H9 (cell line): Measurements from ENCODE around the gene TMIGD2. TPM values are rescaled to one million over a fixed set of nuclear protein-coding genes. Genes with fewer than 3 reads are reported as not detected.
A peak's percentile ranks its signal among the peaks of the same experiment; 100 is the strongest.

Source experiments
- DNase-seq: peaks from one replicate; pipeline ENCODE4 v3.0.0-alpha.2; 2017
- H2AFZ ChIP-seq: one replicate; pipeline ENCODE4 v1.6.1; 2013; ENCODE audit warnings: mild to moderate bottlenecking, low read length, control low read depth, moderate library complexity
- H2AK5ac ChIP-seq: 2 replicates; pipeline ENCODE4 v1.6.1; 2013; ENCODE audit warnings: low read length, control low read depth, mixed read lengths; ENCODE audit not compliant: insufficient read length
- H2BK120ac ChIP-seq: one replicate; pipeline ENCODE4 v1.6.1; 2013; ENCODE audit warnings: low read depth, mild to moderate bottlenecking, low read length, control low read depth, inconsistent platforms; ENCODE audit not compliant: poor library complexity, severe bottlenecking
- H2BK12ac ChIP-seq: 2 replicates; pipeline ENCODE4 v1.6.1; 2013; ENCODE audit warnings: low read length, control low read depth, mixed read lengths, low read depth; ENCODE audit not compliant: insufficient read length
- H2BK15ac ChIP-seq: 2 replicates; pipeline ENCODE4 v1.6.1; 2013; ENCODE audit warnings: low read depth, low read length, control low read depth
- H2BK20ac ChIP-seq: one replicate; pipeline ENCODE4 v1.6.1; 2013; ENCODE audit warnings: low read depth, mild to moderate bottlenecking, low read length, control low read depth, inconsistent platforms; ENCODE audit not compliant: poor library complexity, severe bottlenecking
- H2BK5ac ChIP-seq: 2 replicates; pipeline ENCODE4 v1.6.1; 2013; ENCODE audit warnings: low read length, control low read depth, mixed read lengths; ENCODE audit not compliant: insufficient read length
- H3K14ac ChIP-seq: 2 replicates; pipeline ENCODE4 v1.6.1; 2013; ENCODE audit warnings: low read length, control low read depth; ENCODE audit not compliant: insufficient read depth
- H3K18ac ChIP-seq: 2 replicates; pipeline ENCODE4 v1.6.1; 2013; ENCODE audit warnings: low read depth, mild to moderate bottlenecking, mixed read lengths, low read length, control low read depth; ENCODE audit not compliant: insufficient read length
- H3K23ac ChIP-seq: 2 replicates; pipeline ENCODE4 v1.6.1; 2013; ENCODE audit warnings: low read length, control low read depth, mixed read lengths, low read depth; ENCODE audit not compliant: insufficient read length
- H3K23me2 ChIP-seq: 2 replicates; pipeline ENCODE4 v1.6.1; 2013; ENCODE audit warnings: low read depth, mild to moderate bottlenecking, mixed read lengths, low read length, control low read depth; ENCODE audit not compliant: insufficient read length, poor library complexity, severe bottlenecking
- H3K27ac ChIP-seq: 2 replicates; pipeline ENCODE4 v1.5.1; 2013; ENCODE audit warnings: low read length, control low read depth, mixed read lengths, low read depth; ENCODE audit not compliant: insufficient read length
- H3K27me3 ChIP-seq: 2 replicates; pipeline ENCODE4 v1.6.1; 2013; ENCODE audit warnings: low read length, control low read depth, inconsistent platforms; ENCODE audit not compliant: insufficient read depth
- H3K4ac ChIP-seq: 2 replicates; pipeline ENCODE4 v1.6.1; 2013; ENCODE audit warnings: low read depth, mild to moderate bottlenecking, control low read depth, inconsistent platforms, low read length, moderate library complexity
- H3K4me1 ChIP-seq: 2 replicates; pipeline ENCODE4 v1.6.1; 2013; ENCODE audit warnings: low read length, control low read depth, inconsistent platforms; ENCODE audit not compliant: insufficient read depth
- H3K4me2 ChIP-seq: 2 replicates; pipeline ENCODE4 v1.6.1; 2013; ENCODE audit warnings: low read length, control low read depth, mixed read lengths; ENCODE audit not compliant: insufficient read length, insufficient read depth
- H3K56ac ChIP-seq: 2 replicates; pipeline ENCODE4 v1.6.1; 2013; ENCODE audit warnings: low read depth, mild to moderate bottlenecking, mixed read lengths, low read length, control low read depth; ENCODE audit not compliant: insufficient read length
- H3K79me1 ChIP-seq: 2 replicates; pipeline ENCODE4 v1.6.1; 2013; ENCODE audit warnings: low read depth, mild to moderate bottlenecking, moderate library complexity, low read length, control low read depth, inconsistent platforms; ENCODE audit not compliant: insufficient read depth, poor library complexity, severe bottlenecking
- H3K79me2 ChIP-seq: 2 replicates; pipeline ENCODE4 v1.6.1; 2013; ENCODE audit warnings: low read length, control low read depth, inconsistent platforms; ENCODE audit not compliant: insufficient read depth
- H3K9ac ChIP-seq: 2 replicates; pipeline ENCODE4 v1.6.1; 2013; ENCODE audit warnings: low read length, control low read depth, mixed read lengths; ENCODE audit not compliant: insufficient read length; ENCODE audit errors: extremely low read depth
- H3K9me3 ChIP-seq: one replicate; pipeline ENCODE4 v1.6.1; 2013; ENCODE audit warnings: low read depth, low read length, inconsistent platforms; ENCODE audit not compliant: control insufficient read depth
- H3T11ph ChIP-seq: one replicate; pipeline ENCODE4 v1.6.1; 2013; ENCODE audit warnings: mild to moderate bottlenecking, low read length, control low read depth, inconsistent platforms
- H4K20me1 ChIP-seq: one replicate; pipeline ENCODE4 v1.6.1; 2013; ENCODE audit not compliant: control insufficient read depth, insufficient read length, insufficient read depth
- H4K5ac ChIP-seq: 2 replicates; pipeline ENCODE4 v1.6.1; 2013; ENCODE audit warnings: low read depth, mild to moderate bottlenecking, mixed read lengths, low read length, control low read depth; ENCODE audit not compliant: insufficient read length
- H4K8ac ChIP-seq: replicated peaks from 2 replicates; pipeline ENCODE4 v1.6.1; 2013; ENCODE audit warnings: low read length, control low read depth, mixed read lengths, low read depth; ENCODE audit not compliant: insufficient read length
- H4K91ac ChIP-seq: 2 replicates; pipeline ENCODE4 v1.6.1; 2013; ENCODE audit warnings: low read depth, mild to moderate bottlenecking, moderate library complexity, mixed read lengths, low read length, control low read depth; ENCODE audit not compliant: insufficient read length
- H3K27ac Mint-ChIP-seq, 3 experiments: 2 replicates in 2 of 3; 3 replicates in 1 of 3; pipeline ENCODE4 v1.8.0; 2020 to 2021; ENCODE audit warnings: mixed read lengths in 3 of 3, mild to moderate bottlenecking in 1 of 3, moderate library complexity in 1 of 3
- H3K27me3 Mint-ChIP-seq: 2 replicates; pipeline ENCODE4 v1.8.0; 2021; ENCODE audit warnings: low read depth, mild to moderate bottlenecking, moderate library complexity, mixed read lengths
- H3K36me3 Mint-ChIP-seq, 3 experiments: 2 replicates in 2 of 3; 3 replicates in 1 of 3; pipeline ENCODE4 v1.8.0; 2020 to 2021; ENCODE audit warnings: low read depth in 3 of 3, mixed read lengths in 3 of 3; ENCODE audit not compliant: insufficient read depth in 1 of 3
- H3K4me1 Mint-ChIP-seq, 2 experiments: 2 replicates each; pipeline ENCODE4 v1.8.0; 2020; ENCODE audit warnings: mixed read lengths in 2 of 2
- H3K4me3 Mint-ChIP-seq, 2 experiments: 2 replicates in 1 of 2; 3 replicates in 1 of 2; pipeline ENCODE4 v1.8.0; 2020 to 2021; ENCODE audit warnings: mild to moderate bottlenecking in 2 of 2, mixed read lengths in 2 of 2, moderate library complexity in 1 of 2
- H3K9me3 Mint-ChIP-seq, 2 experiments: 2 replicates in 1 of 2; 3 replicates in 1 of 2; pipeline ENCODE4 v1.8.0; 2020; ENCODE audit warnings: mild to moderate bottlenecking in 2 of 2, mixed read lengths in 2 of 2, moderate library complexity in 1 of 2
- CTCF ChIP-seq: fragments of 200-600 bp; sonication (generic); conservative IDR thresholded peaks from 3 replicates; pipeline ENCODE4 v1.8.0; 2021; ENCODE audit warnings: antibody characterized with exemption, mild to moderate bottlenecking
- WGBS: extraction: QIAGEN DNeasy Blood & Tissue Kit; methylation state at CpG from one replicate; pipeline ENCODE4 v1.1.7; 2013; ENCODE audit warnings: missing lambda C conversion rate, low lambda C conversion rate, mixed read lengths; ENCODE audit not compliant: insufficient read length; ENCODE audit errors: extremely low coverage; 5-methylcytosine and 5-hydroxymethylcytosine counted together
- long read RNA-seq: library from polyadenylated mRNA; unstranded; transcript quantifications from one replicate; pipeline ENCODE4 v2.0.0, GENCODE V29; 2020
- total RNA-seq: library from RNA; stranded (reverse); gene quantifications from 2 replicates; pipeline ENCODE4 v1.2.1, GENCODE V29; 2021

The TMIGD2 gene
- 0.26 TPM in 1 of 2 replicates, not detected in the other for total RNA-seq
- long read RNA-seq: 0 reads

GRCh38 chr19:4302243-4302640, at the start of gene TMIGD2:
TMIGD2 (minus strand) TSS chr19:4302389; CDS start chr19:4302385, 4 bp downstream.
- no peaks in the 10 kb centered on the region for H4K20me1 ChIP-seq
- Mint-ChIP-seq H3K4me3 (peak within 1 kb of the TSS in 1 of 2 experiments; percentile 16; a peak in 1 of 5 replicates), H3K9me3 (no peaks in the 10 kb centered on the region; a peak in 2 of 5 replicates), H3K36me3 (peaks cover 10 to 17% (median 10%) of the 10 kb centered on the region in 3 experiments; a peak in 6 of 7 replicates), H3K27me3 (peaks cover 13% of the 10 kb centered on the region), H3K4me1 (peaks cover 10 to 20% of the 10 kb centered on the region in 2 experiments), H3K27ac (peak within 1 kb of the TSS in 2 of 3 experiments; percentile 65 to 72; a peak in 3 of 7 replicates)
- H3K4me2 ChIP-seq: no peak within 1 kb of the TSS
- H2AFZ ChIP-seq: peak within 1 kb of the TSS; percentile 3
- no peak within 1 kb of the TSS for H2BK5ac ChIP-seq
- H3K23ac ChIP-seq: no peak within 1 kb of the TSS
- WGBS: no CpG with 5 or more reads among the region's 8 CpGs
- H4K91ac ChIP-seq: no peak within 1 kb of the TSS
- no peak within 1 kb of the TSS for H3K56ac ChIP-seq
- H2BK15ac ChIP-seq: no peak within 1 kb of the TSS
- no peak within 1 kb of the TSS for H2BK20ac ChIP-seq
- H2BK12ac ChIP-seq: no peak within 1 kb of the TSS
- no peak within 1 kb of the TSS for H2BK120ac ChIP-seq
- H3K14ac ChIP-seq: no peak within 1 kb of the TSS
- no peaks in the 10 kb centered on the region for H3K27me3 ChIP-seq
- no peaks in the 10 kb centered on the region for H3K9me3 ChIP-seq
- H2AK5ac ChIP-seq: no peak within 1 kb of the TSS
- H3K27ac ChIP-seq: no peak within 1 kb of the TSS
- H4K8ac ChIP-seq: no peak within 1 kb of the TSS
- no peaks in the 10 kb centered on the region for H3K79me1 ChIP-seq
- no peak for DNase-seq
- H3T11ph ChIP-seq: no peak within 1 kb of the TSS
- TF ChIP-seq CTCF: no peak
- H3K4me1 ChIP-seq: no peaks in the 10 kb centered on the region
- no peak within 1 kb of the TSS for H3K9ac ChIP-seq
- H3K23me2 ChIP-seq: no peaks in the 10 kb centered on the region
- H3K18ac ChIP-seq: no peak within 1 kb of the TSS
- H4K5ac ChIP-seq: no peak within 1 kb of the TSS
- no peak within 1 kb of the TSS for H3K4ac ChIP-seq
- H3K79me2 ChIP-seq: no peaks in the 10 kb centered on the region
